ENCODE measurements around the gene CMIP.

DNA sequence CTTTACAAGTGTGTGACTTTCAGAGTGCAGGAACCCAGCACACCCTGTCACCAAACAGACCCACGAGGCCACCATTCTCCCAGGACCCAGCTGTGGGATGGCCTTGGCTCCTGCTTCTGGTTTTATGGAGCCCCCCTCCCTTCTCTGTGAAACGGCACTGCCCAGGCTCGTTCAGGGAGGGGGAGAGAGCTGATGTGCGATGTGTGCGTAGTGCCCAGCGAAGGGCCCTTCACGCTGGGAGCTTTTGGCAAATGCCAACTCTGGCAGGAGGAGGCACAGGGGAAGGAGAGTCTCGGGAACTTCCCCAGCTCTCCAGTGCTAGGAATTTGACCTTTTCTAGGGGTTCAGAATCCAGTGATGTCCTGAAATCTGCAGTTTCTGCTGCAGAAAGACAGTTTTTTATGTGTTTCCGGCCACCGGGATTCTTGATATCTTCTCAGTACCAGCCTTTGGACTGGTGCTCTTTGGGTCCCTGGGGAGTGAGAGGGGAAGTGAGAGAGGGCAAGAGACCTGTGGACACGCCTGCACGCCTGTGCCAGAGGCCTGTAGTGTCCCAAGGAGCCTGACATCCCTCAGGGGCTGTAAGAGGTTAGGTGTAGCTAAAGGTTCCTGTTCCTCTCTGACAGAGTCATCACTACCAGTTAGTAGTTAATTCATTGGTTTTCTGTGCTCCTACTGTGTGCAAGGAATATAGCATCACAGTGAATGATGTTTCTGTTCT is 45.1 kb downstream of the CMIP start:
- TF ChIP-seq, protein P1, sequence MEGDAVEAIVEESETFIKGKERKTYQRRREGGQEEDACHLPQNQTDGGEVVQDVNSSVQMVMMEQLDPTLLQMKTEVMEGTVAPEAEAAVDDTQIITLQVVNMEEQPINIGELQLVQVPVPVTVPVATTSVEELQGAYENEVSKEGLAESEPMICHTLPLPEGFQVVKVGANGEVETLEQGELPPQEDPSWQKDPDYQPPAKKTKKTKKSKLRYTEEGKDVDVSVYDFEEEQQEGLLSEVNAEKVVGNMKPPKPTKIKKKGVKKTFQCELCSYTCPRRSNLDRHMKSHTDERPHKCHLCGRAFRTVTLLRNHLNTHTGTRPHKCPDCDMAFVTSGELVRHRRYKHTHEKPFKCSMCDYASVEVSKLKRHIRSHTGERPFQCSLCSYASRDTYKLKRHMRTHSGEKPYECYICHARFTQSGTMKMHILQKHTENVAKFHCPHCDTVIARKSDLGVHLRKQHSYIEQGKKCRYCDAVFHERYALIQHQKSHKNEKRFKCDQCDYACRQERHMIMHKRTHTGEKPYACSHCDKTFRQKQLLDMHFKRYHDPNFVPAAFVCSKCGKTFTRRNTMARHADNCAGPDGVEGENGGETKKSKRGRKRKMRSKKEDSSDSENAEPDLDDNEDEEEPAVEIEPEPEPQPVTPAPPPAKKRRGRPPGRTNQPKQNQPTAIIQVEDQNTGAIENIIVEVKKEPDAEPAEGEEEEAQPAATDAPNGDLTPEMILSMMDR (IDR thresholded peaks at IDR 0.05) = no peak
- no peak for TF ChIP-seq POLR2A (IDR thresholded peaks at IDR 0.05)
- TF ChIP-seq POLR2AphosphoS5 (IDR thresholded peaks at IDR 0.05) = no peak

Measured in prostate gland (tissue), 2 donors.